Fibroblast of gingiva (primary cell): Measurements from ENCODE around the gene ABR.
"Not testable (repeated sequence)": the region's sequence is repeated elsewhere in the genome, so short reads cannot be mapped to it uniquely, and the experiment has no call there.

Experiments used
- DNase-seq: peaks from one replicate; pipeline ENCODE4 v3.0.0-alpha.2; 2011; ENCODE audit warnings: low read depth

ABR gene

DNA sequence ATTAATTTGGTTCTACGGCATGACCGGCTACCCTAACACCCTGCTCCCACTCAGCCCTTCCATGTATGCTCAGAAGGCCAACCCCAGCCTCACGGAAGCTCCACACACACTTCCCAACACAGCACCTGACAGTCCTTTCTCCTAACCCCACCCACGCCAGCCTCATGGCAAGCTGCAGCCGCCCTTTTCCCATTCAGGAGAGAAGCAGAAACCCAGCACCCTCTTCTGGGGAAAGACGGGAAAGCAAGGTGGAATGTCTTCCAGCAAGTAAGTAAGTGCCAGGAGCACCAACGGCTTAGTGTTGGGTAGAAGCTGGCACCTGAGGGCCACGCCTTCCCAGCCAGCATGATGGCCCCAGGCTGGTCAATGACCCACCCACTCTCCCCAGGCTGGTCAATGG, 32.1 kb downstream of the ABR start:
- DNase-seq: peak; percentile 27

DNA sequence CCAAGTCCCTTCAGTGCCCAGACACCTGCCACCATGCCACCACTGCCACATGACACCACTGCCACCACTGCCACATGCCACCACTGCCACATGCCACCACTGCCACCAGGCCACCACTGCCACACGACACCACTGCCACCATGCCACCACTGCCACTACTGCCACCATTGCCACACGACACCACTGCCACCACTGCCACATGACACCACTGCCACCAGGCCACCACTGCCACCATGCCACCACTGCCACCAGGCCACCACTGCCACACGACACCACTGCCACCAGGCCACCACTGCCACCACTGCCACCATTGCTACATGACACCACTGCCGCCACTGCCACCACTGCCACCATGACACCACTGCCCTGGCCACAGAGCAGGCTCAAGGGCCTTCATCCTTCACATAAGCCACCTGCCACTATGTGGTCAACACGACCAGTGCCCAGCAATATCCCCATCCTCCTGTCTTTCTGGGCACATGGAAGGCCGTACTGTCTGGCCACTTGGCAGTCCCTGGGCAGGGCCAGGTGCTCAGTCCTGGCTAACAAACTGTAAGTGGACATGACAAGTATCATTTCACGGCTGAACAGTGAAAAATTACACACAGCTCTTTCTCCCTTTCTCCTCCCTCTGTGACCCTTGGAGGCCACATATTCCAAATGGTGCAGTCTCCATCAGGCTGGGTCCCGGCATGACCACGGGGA, 33.1 kb downstream of the ABR start:
- no peak for DNase-seq

DNA sequence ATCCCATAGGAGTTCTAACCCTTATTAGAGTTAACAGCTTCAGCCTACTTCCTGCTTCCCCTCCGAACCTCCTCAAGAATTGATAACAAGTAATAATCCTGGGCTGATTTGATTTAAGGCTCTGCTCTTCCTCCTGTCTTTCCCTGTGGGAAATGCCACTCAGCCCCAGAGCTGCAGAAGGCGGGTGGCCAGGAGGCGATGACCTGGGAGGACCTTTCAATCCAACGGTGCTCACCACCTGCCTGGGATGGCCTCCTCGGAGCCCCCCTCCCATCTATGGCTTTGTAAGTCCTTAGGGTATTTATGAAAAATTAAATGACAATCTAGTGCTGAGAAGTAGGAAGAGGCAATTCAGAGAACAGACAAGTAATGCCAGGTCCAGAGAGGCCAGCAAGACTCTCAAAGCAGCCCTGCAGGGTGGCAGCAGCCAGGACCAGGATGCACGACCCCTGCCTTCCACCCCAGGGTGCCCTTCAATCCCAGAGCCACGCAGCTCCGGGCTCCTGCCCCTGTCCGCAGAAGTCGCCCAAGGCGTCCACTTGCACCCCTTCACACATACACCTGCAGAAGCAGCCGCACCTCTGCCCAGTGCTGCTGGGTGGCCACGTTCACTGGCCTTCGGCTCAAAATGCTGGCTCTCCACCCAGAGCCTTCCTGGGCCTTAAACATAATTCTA, 34.3 kb downstream of the ABR start:
- no peak for DNase-seq

DNA sequence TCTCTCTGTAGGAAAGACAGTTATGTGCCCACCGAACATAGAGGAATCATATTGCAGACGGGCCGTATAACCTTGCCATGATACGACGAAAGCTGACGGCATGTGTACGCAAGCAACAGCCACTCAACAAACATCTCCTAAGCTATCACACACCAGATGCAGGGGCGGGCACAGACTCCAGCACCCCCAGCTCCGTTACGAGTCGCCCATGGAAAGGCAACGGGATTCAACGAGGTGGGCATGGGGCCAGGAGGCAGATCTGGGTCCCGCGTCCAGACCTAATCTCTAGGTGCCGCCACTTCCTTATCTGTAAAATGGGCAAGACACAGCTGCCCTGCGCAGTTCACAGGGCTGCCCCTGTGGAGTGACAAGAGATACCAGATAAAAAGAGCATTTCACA, 35.6 kb downstream of the ABR start:
- no peak for DNase-seq

DNA sequence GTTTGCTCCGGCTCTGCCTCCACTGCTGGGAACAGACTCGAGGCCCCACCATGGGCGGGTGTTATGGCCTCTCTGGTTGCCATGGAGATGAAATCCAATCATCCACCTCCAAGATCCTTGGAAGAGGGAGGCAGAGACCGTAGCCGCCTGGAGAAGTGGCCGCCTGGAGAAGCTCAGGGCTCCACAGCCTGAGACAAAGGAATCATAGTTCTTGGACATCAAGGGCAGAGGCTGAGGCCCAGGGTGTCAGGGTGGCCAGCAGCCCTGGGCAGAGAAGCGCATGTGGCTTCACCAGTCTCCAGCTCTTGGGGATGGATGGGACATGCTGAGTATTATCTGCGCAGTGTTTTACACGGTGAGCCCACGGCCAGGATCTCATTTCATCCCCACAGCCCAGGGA, 36.2 kb downstream of the ABR start:
- no peak for DNase-seq

DNA sequence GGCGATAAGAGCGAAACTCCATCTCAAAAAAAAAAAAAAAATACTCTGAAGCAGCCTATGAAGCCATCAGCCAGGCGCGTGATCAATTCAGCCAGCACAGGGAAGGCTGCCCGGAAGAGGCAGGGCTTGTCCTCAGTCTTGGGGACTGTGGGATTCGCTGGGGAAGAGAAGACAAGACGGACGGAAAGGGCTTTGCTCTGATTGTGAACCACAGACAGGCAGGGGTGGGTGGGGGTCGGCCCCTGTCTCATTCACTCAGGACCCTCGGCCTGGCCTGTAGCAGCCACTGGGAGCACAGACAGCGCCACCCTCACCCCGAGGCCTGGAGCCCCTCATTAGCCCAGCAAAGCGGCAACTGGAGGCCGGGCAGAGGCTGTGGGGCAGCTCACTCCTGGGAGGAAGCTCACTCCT, 37.2 kb downstream of the ABR start:
- DNase-seq: no peak

DNA sequence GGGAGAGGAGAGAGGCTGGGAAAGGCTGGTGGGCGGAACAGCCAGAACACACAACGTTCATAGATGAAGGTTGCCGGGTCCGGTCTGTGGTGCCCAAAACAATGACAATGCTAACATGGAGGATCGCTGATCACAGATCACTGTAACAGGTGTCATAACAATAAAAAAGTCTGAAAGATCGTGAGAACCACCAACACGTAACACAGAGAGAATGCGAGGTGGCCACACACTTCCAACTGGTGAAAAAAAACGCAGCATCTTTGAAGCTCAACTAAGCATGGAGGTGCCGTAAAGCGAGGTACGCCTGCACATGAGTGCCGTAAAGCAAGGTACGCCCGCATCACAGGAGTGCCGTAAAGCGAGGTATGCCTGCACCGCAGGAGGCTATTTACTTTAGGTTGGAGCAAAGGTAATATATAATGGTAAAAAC, 42.3 kb downstream of the ABR start:
- no peak for DNase-seq

DNA sequence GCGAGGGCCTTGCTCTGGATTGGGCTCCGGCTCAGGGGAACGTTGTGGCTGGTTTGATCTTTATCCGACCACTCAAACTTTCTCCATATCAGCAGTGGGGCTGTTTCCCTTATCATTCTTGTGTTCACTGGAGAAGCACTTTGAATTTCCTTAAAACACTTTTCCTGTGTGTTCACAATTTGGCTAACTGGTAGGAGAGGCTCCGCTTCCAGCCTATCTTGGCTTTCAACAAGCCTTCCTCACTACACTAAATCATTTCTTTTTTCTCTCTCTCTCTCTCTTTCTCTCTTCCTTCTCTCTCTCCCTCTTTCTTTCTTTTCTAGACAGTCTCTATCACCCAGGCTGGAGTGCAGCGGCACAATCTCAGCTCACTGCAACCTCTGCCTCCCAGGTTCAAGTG, 43.0 kb downstream of the ABR start:
- no peak for DNase-seq

DNA sequence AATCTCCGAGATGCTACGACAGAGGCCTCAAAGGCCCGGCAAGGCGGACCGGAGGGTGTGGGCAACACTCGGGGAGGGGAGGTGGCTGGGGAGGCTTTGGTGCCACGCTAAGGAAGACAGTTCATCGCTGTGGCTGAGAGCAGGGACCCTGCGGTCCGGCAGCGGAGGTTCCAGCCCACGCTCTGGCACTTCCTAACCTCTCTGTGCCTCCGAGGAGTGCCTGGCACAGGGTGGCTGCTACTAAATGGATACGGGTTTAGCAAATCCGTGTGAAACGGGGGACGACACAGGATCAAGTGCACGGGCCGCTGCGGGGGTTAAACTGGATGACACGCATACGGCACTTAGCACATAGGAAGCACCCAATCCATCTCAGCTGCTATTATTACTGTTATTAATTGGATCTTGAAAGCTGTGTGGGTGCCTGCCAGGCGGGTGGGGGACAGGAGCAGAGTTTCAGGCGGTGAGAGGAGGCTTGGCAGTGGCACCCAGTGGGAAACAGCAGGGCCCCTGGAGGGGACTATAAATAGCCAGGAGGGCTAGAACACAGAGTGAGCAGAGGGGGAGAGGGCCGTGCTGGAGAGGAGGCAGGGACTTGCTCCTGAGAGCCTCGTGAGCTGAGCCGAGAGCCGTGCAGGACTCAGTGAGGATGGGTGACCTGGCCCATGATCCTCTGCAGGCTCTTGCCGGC, 45.0 kb downstream of the ABR start:
- no peak for DNase-seq

DNA sequence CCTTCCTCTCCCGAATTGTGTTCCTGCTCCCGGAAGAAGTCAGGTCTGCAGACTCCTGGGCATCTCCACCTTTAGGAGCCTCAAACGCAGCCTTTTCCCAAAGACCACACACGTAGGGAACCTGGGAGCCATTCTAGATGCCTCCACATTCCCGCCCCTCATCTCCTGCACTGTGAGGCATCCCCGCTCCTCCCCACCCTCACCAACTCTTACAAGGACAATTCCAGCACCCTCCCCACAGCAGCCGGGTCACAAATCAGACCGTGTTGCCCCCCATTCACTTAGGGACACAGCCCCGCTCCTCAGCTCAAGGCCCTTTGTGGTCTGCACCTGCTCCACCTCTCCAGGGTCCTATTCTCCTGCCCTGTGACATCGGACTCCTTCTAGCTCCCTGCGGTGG, 49.6 kb downstream of the ABR start:
- DNase-seq: no peak

DNA sequence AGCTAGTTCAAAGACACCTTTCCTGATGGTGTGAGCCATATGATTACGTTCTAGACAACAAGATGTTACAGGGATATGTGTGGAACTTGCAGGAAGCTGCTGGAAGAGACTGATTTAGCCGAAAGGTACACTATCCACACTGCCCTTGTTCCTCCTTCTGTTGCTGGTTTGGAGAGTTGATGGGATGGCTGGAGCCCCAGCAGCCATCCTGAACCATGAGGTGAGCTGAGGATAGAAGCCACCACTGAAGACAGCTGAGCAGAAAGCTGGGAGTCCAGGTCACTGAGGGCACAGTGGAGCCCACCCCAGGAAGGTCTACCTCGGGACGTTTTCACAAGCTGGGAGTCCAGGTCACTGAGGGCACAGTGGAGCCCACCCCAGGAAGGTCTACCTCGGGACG, 51.3 kb downstream of the ABR start:
- DNase-seq: not testable (repeated sequence)

DNA sequence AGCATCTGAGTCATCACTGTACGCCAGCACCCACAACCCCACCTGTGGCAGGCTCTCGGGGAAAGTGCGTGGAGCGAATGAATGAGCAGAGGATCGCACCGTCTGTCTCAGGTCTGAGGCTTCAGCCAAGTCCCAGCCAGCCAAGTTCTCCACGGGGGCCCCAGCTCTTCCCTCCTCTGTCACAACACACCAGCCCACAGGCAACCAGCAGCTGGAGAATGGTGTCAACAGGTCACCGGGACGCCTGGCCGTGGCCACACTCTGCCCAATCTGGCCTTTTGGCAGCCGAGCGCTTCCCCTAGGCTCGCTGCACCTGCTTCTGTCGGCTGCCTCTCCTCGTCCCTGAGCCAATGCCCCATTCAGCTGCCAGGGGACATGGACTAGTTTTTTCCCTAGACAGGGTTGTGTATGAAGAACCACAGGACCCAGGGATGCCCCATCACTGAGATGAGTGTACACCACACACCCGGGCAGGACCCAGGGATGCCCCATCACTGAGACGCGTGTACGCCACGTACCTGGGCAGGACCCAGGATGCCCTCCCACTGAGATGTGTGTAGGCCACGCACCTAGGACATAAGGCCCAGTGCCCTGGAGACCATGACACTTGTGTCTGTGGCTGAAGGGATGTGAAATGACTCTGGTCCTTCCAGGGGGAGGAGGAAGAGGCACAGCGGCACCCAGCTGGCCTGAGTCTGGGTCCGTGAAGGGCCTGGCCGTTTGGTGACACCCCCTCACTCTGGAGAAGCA, 52.8 kb downstream of the ABR start:
- DNase-seq: no peak

DNA sequence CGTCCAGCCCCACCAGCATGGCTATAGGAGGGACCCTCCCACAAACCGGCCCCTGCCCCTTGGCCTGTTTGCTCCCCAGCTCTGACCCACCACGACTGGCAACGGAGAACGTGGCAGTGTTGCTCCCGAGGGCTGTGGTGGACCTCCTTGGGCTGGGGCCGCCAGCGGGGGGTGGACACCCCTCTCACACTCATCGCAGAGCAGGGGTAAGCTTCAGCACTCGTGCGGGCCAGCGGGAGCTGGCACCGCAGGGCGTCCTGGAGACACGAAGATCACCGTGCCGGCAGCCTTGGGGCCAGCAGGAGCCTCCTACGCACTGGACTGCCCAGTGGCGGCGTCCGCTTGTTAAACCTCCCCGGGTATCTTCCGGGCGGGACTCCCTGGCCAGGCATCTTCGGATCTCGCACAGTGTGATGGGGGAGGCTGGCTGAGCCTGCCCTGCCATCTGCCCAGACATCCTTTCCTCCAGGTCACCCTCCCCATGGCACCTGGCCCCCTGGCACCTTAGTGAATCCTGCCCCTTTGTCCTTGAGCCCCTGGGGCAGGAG, 53.5 kb downstream of the ABR start:
- no peak for DNase-seq

DNA sequence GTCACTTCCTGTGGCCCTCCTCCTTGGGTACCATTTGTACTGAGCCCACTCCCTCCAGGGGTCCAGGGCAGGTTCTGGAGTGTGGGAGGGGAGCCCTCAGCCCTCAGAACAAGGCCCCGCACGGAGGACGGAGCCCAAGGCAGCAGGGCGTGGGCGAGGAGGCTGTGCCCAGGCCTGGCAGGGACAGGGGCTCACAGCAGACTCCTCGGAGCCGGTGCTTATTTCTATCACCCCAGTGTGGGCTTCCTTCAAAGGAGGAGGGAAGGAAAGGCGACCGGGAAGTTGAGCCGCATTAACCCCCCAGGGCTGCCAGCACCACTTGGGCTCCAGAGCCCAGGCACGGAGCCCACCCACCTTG, 54.0 kb downstream of the ABR start:
- DNase-seq: no peak

DNA sequence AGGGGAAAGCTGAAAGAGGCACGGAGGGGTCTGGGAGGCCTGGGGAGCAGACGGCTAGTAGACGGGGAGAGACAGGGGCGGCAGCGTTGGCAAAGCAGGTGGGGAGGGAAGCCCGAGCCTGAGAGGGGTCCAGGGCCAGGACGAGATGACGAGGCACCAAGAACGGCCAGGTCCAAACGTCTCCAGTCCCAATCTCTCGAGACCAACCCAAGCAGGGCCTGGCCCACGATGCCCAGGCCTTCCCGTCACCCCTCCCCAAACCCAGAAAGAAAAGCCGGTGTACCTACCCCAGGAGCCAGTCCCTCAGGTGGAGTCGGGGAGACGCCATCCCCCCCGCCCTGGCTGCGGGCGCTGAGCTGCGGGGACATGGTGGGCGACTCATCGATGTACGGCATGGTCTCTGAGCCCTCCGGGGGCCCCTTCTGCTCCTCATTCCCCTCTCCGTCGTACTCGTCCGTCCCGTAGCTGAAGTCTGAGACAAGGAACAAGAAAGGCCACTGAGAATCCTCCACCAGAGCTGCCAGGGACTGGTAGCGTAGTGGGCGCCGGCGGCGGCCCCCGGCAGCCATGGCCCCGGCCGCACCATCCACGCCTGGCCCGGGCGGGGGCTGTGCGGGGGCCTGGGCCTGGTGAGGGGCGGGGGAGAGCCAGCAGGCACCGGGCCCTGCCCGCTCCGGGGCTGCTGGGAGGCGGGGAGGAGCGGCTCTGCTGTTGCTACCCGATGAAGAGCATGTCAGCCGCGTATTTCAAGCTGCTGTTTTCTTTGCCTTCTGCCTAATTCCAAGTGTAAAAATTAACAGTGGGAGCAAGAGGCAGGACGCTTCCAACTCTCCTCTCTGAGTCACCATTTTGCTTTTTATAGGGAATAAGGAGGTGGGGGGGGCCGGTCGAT, 54.6 kb downstream of the ABR start:
- DNase-seq: no peak

DNA sequence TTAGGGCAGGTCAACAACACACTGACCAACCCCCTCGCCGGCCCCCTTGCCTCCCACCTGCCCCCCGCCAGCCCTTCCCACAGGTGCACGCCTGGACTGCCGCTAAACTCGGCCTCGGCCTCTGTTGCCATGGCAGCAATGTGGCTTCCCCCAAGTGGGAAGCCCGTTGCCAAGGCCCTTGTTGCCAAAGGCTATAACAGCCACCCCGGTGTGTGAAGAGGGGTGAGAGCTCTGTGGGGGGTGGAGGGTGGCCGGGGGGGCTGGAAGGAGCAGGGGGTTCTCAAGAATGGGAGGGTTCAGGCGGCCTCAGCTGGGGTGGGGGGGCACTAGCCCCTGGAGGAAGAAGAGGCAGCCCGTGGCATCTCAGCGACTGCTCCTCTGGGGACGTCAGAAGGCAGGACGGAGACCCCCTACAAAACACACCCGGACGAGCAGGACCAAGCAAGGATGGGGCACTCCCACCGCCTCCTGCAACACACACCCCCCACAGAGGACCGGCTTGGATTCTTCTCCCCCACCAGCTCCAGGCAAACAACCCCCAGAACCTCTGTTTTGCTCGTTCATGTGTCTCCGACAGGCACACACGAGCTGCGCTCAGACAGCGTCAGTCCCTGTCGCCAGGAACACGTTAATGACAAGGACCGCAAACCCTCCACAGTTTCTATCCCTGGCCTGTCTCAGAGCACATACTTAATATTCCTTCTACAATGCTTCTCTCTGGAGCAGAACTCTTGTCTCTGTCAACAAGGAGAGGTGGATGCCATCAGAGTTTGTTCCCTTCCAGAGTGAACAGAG, 55.7 kb downstream of the ABR start:
- no peak for DNase-seq

DNA sequence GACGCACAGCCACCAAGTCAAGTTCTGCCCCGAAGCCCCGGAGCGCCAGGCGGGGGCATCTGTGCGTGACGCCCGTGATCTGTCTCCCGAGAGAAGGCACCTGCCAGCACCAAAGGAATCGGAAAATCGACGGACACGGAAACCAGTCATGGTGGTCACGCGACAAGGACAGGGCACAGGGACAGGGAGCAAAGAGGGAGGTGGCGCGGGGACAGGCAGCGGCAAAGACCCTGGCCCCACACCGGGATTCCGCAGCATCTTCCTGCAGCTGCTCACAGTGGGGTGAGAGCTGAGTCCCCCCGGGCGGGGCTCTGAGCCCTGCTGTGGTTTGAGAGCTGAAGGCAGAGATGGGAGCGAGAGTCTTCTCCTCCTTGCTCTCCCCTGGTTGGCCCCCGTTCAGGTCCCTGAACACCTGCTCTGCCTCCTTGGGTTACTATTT, 56.4 kb downstream of the ABR start:
- no peak for DNase-seq

DNA sequence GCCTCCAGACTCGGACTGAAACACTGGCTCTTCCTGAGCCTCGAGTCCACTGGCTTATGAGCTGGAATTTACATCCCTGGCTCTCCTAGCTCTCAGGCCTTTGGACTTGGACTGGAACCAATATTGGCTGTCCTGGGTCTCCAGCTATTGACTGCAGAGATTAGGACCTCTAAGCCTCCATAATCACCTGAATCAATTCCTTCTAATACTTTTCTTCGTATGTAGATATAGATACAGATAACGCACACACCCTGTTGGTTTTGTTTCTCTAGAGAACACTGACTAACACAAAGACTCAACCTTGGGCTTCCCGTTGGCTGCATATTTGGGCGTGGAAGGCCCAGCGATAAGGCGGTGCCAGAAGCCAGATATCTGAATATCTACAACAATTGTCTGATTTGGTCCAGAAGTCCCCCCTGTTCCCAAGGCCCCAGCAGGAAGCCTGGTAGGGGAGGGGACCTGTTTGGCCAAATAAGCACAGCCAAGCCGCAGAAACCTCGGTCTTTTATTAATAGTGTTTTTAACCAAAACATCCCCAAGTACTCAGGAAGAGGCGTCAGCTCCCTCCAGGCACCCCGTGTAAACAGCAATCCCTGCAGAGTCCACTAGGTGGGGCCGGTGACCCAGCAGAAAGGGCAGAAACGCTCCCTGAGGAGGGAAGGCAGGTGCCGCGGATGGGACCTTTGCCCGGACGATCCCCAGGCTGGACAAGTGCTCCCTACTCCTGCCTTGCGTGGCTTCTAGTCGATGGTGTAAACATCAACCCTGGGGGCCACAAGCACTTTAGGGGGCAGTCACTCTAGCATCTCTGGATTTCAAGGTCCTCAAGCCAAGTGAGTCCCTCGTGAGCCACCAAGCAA, 57.0 kb downstream of the ABR start:
- peak; percentile 19 for DNase-seq

DNA sequence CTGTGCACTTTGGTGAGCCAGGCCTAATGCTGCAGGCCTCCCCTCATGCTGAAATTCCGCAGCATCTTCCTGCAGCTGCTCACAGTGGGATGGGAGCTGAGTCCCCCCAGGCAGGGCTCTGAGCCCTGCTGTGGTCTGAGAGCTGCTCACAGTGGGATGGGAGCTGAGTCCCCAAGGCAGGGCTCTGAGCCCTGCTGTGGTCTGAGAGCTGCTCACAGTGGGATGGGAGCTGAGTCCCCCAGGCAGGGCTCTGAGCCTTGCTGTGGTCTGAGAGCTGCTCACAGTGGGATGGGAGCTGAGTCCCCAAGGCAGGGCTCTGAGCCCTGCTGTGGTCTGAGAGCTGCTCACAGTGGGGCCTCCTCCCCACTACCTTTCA, 58.4 kb downstream of the ABR start:
- DNase-seq: not testable (repeated sequence)
